ENCODE data around the gene UPF2. TPM values are rescaled to one million over a fixed set of nuclear protein-coding genes. Genes with fewer than 3 reads are reported as not detected.
A peak's percentile ranks its signal among the peaks of the same experiment; 100 is the strongest.

Gene UPF2
- total and polyA plus RNA-seq, 2 of the 13 experiments (the other 11 are each of a cell fraction or from before 2014, with no cell fraction given): 6.2 to 14.5 TPM

- no peak for TF ChIP-seq ZFP36L1 (CRISPR knock-in tag; IDR thresholded peaks at IDR 0.05)
- no peak for TF ChIP-seq ZNF678 (CRISPR knock-in tag; IDR thresholded peaks at IDR 0.05)
- TF ChIP-seq HNRNPLL (IDR thresholded peaks at IDR 0.05; ENCODE audit: low read depth, low read length, poor library complexity, severe bottlenecking): no peak
- TF ChIP-seq CBX2 (IDR thresholded peaks at IDR 0.05; ENCODE audit: low read depth, low read length): no peak
- TF ChIP-seq CBX2 (CRISPR knock-in tag; IDR thresholded peaks at IDR 0.05; ENCODE audit: low read depth): no peak
- TF ChIP-seq SNAPC2 (CRISPR knock-in tag; IDR thresholded peaks at IDR 0.05): 0 out of 2 replicates have a peak, but pooled peaks have one; percentile 49
- TF ChIP-seq MAX (IDR thresholded peaks at IDR 0.05): peak; percentile 98
- TF ChIP-seq ZUFSP (CRISPR knock-in tag; IDR thresholded peaks at IDR 0.05; ENCODE audit: borderline replicate concordance): no peak
- TF ChIP-seq SMC3 (IDR thresholded peaks at IDR 0.05; ENCODE audit: low read length): no peak
- TF ChIP-seq MTA1 (CRISPR knock-in tag; IDR thresholded peaks at IDR 0.05; ENCODE audit: borderline replicate concordance): no peak
- TF ChIP-seq ZNF124 (CRISPR knock-in tag; IDR thresholded peaks at IDR 0.05): 0 out of 2 replicates have a peak, but pooled peaks have one; percentile 22
- no peak for TF ChIP-seq ZNF264 (CRISPR knock-in tag; IDR thresholded peaks at IDR 0.05)
- TF ChIP-seq ZNF414 (CRISPR knock-in tag; IDR thresholded peaks at IDR 0.05): peak; percentile 45; the same call in 1 of the 2 replicates
- no peak for TF ChIP-seq TAF1 (CRISPR knock-in tag; IDR thresholded peaks at IDR 0.05)
- no peak for TF ChIP-seq TRAFD1 (CRISPR knock-in tag; IDR thresholded peaks at IDR 0.05; ENCODE audit: borderline replicate concordance)
- no peak for TF ChIP-seq IRF1 (CRISPR knock-in tag; IDR thresholded peaks at IDR 0.05; ENCODE audit: low read depth)
- peak; percentile 31; the same call in 1 of the 2 replicates for TF ChIP-seq CREM (IDR thresholded peaks at IDR 0.05)
- no peak for TF ChIP-seq CREM (CRISPR knock-in tag; IDR thresholded peaks at IDR 0.05)
- peak; percentile 58; the same call in 1 of the 2 replicates for TF ChIP-seq NFIC (IDR thresholded peaks at IDR 0.05; ENCODE audit: low read length)
- TF ChIP-seq ZBTB20 (CRISPR knock-in tag; IDR thresholded peaks at IDR 0.05; ENCODE audit: borderline replicate concordance, low read depth): peak; percentile 50; the same call in 1 of the 2 replicates
- TF ChIP-seq GTF2F1 (IDR thresholded peaks at IDR 0.05; ENCODE audit: low read length): no peak
- TF ChIP-seq ARID3A (IDR thresholded peaks at IDR 0.05; ENCODE audit: low read depth, low read length): no peak
Observed at GRCh38 chr10:11874568-11875493, 167.8 kb downstream of the UPF2 start (continued).
